A673 (cell line): ENCODE measurements around the gene PLAC8.

Source experiments
- CTCF ChIP-seq: fragments of 300-800, 200-600 bp; sonication (generic); conservative IDR thresholded peaks from 2 replicates; pipeline ENCODE4 v1.5.1; 2017; ENCODE audit warnings: low read depth, mild to moderate bottlenecking, antibody characterized with exemption, low read length, moderate library complexity, mixed read lengths
- EZH2 ChIP-seq: fragments of 200-600 bp; sonication (generic); IDR thresholded peaks from 2 replicates; pipeline ENCODE4 v1.6.1; 2017; ENCODE audit warnings: borderline replicate concordance, low read depth, mild to moderate bottlenecking, mixed read lengths, antibody characterized with exemption, low read length; ENCODE audit not compliant: poor library complexity, severe bottlenecking

GRCh38 chr4:83112231-83112630 lies 2.3 kb downstream of the PLAC8 start:
- TF ChIP-seq EZH2: no peak
- TF ChIP-seq CTCF: no peak
